Epithelial cell of proximal tubule (primary cell): Measurements from ENCODE around the gene DNMBP. TPM values are rescaled to one million over a fixed set of nuclear protein-coding genes. Genes with fewer than 3 reads are reported as not detected.
A peak's percentile ranks its signal among the peaks of the same experiment; 100 is the strongest.

ENCODE experiments used
- DNase-seq: peaks from one replicate; pipeline ENCODE4 v3.0.0-alpha.2; 2011; ENCODE audit warnings: low read depth
- H3K4me3 ChIP-seq: 2 replicates; pipeline ENCODE4 v1.5.1; 2011; ENCODE audit warnings: low read depth, mild to moderate bottlenecking, low read length
- CTCF ChIP-seq: conservative IDR thresholded peaks from 2 replicates; pipeline ENCODE4 v1.5.1; 2012; ENCODE audit warnings: low read depth, mild to moderate bottlenecking, low read length
- total RNA-seq: library from RNA; depleted of rRNA; stranded (reverse); fragments of >200 nt; gene quantifications from 2 replicates; pipeline ENCODE4 v1.2.3, GENCODE V29; 2015

The DNMBP gene
- total RNA-seq, 1 donor from 2014 or later, result 20.5 TPM

DNA sequence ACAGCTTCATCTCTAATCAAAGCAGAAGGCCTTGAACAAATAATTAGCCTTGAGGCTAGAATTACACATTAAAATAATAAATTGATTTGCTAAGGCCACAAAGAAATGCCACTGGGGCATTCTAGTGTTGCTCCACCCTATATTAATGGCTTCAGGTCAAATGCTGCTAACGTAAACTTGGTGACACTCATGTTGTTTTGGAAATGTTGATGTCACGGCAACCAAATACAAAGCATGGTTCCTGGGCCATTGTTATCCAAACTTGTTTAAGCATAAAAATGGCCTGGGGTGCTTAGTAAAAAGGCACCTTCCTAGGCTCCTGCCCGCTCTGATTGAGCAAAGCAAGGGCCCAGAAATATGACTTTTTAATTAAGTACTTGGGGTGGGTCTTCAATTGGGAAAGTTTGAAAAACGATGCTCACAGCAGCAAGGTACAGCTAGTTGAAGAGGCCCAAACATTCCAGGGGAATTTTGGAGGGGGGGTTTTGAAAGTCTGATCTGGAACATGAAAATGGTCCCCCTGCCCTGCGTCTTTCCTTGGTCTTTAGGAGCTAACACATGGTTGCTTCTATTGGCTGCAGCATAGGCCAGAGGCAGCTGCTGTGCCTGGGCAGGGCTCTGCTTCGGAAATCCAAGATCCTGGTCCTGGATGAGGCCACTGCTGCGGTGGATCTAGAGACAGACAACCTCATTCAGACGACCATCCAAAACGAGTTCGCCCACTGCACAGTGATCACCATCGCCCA, 159.6 kb downstream of the DNMBP start:
- no peak overlapping the region for H3K4me3 ChIP-seq
- no peak for DNase-seq

GRCh38 chr10:99849536-99849935, 160.2 kb downstream of the DNMBP start:
- DNase-seq, result no peak
- H3K4me3 ChIP-seq, result no peak overlapping the region
- TF ChIP-seq CTCF, result no peak

More for the DNA sequence above, 159.6 kb downstream of the DNMBP start:
- no peak for TF ChIP-seq CTCF

DNA sequence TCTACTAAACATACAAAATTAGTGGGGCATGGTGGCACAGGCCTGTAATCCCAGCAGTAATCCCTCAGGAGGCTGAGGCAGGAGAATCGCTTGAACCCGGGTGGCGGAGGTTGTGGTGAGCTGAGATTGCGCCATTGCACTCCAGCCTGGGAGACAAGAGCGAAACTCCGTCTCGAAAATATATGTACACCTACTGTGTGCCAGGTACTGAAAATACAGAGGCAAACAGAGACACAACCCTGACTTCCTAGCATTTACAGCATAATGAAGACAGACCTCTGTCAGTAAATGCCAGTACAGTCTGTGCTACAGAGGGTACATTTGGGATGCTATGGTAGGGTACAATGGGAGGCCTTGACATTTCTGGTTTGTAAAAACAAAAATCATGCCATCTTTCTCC, 160.7 kb downstream of the DNMBP start:
- no peak overlapping the region for H3K4me3 ChIP-seq
- no peak for TF ChIP-seq CTCF
- no peak for DNase-seq

DNA sequence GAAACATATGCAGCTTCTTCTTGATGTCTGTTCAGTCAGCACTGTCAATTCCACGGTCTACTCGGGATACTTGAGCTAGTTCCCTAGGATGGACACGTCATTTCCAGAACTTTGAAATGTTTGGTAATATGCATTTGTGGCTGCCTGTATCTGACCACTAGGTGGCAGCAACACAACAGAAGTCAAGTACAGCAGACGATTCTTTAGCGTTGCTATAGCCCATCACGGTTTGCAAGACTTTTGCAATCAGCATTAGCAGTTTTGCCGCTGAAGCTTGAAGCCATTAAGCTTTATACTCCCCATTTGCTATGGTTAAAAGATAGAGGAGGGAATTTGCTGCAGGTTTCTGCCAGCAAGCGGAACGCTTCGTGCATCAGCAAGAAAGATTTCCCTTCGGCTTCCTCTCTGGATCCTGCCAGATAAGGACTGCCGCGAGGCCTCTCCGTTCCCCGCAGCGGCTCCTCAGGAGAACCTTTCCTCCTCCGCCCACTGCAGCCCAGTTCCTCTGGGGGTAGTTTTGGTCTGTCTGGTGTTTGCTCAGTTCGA, 163.8 kb downstream of the DNMBP start:
- peak; percentile 94 for TF ChIP-seq CTCF
- peak; percentile 52 for DNase-seq
- no peak overlapping the region for H3K4me3 ChIP-seq

DNA sequence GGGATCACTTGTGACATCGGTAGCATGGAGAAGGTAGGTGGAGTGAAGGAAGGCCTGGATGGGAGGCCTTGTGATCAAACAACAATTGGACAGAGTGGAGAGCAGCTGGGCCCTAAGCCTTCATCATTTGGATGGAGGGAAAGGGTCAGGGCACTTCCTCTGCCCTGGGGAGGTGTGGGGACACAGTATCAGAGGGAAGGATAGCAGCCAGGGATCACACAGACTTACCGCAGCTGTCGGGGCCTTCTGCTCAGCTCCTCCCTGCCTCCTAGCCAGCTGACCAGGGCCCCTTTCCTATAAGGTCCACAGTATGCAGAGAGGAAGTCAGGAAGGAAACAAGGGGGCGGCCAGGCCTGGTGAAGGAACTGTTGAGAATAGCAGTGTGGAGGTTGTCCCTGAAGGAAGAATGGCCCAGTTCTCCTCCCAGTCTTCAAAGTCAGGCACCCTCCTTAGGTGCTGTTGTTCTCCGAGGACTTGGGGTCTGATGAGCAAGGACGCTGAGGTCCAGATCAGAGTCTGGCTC, 165.3 kb downstream of the DNMBP start:
- TF ChIP-seq CTCF, result no peak
- no peak for DNase-seq

DNA sequence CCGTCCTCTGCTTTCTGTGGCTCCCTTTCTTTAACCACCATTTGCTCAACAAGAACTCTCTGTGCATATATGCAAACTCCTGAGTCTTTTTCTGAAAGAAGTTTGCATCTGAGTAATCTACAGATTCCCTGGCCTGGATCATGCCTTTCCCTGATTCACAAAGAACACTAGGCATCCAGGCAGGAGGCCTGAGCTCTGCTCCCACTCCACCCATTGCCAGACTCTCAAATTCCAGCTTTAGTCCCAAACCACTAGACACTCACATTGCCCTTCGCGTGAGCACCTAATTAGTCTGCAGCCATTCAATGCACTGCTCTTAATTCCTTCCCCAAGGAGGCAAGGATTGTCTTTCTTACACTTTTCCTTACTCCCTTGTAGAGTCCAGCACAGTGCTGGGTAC, 166.4 kb downstream of the DNMBP start:
- no peak for TF ChIP-seq CTCF
- DNase-seq, result no peak

More for the DNA sequence above, 165.3 kb downstream of the DNMBP start:
- no peak overlapping the region for H3K4me3 ChIP-seq

More for the DNA sequence above, 166.4 kb downstream of the DNMBP start:
- no peak overlapping the region for H3K4me3 ChIP-seq
